ENCODE data around the gene HOMER3. TPM values are rescaled to one million over a fixed set of nuclear protein-coding genes. Genes with fewer than 3 reads are reported as not detected.

The HOMER3 gene
- total and polyA plus RNA-seq, 2 donors (not counting 3 experiments of a cell fraction or from before 2014, with no cell fraction given) = 139 to 184 TPM

GRCh38 chr19:18969931-18970659 lies 29.1 kb upstream of the HOMER3 start:
- intact Hi-C loops (cut with micrococcal nuclease) (loop anchor here (2.0 to 5.0 kb wide), 2 partner anchors 17 to 73 kb away; partner anchors contain the start of gene CERS1), dilution Hi-C loops (cut with MboI; ENCODE audit: extremely low pct_ligation_motif_present, low sequenced_read_pairs) (no loop called here)
- Histone ChIP-seq H3K27me3 (ENCODE audit: control insufficient read depth in 2 of 2, insufficient read depth in 2 of 2, low read length in 2 of 2) (no peaks in the 10 kb centered on the region), H3K4me1 (ENCODE audit: control insufficient read depth, extremely low read depth, insufficient read depth, low read length) (peaks cover 34% of the 10 kb centered on the region), H3K4me2 (ENCODE audit: insufficient read depth, low read length) (peak overlapping the region; percentile 44), H2AFZ (ENCODE audit: low read depth, low read length) (peak overlapping the region; percentile 35), H3K79me2 (ENCODE audit: control insufficient read depth, insufficient read depth, low read length) (no peaks in the 10 kb centered on the region), H3K27ac (ENCODE audit: insufficient read depth, low read depth, low read length) (peak overlapping the region; percentile 91), H3K9me3 (replicated peaks; ENCODE audit: control insufficient read depth, insufficient read depth, low read length) (no peaks in the 10 kb centered on the region), H3K4me3 (replicated peaks in 1 of 3; ENCODE audit: insufficient read depth in 1 of 3, low read depth in 1 of 3, low read length in 3 of 3) (no peak overlapping the region), H3K9ac (replicated peaks; ENCODE audit: extremely low read depth, insufficient read depth, low read length) (peak overlapping the region; percentile 61), H3K36me3 (ENCODE audit: control insufficient read depth in 2 of 2, extremely low read depth in 1 of 2, insufficient read depth in 2 of 2, low read length in 2 of 2) (no peaks in the 10 kb centered on the region), H4K20me1 (replicated peaks; ENCODE audit: control insufficient read depth, extremely low read depth, insufficient read depth, low read length) (no peaks in the 10 kb centered on the region), H3K9me1 (replicated peaks; ENCODE audit: control insufficient read depth, extremely low read depth, insufficient read depth, low read length) (no peaks in the 10 kb centered on the region)
- POLR2A ChIA-PET = no interaction called here
- DNase-seq (ENCODE audit: low read depth, low spot score) (no peak), FAIRE-seq (no peak)
- CTCF ChIA-PET = interaction anchor here (1.6 kb wide), 1 partner anchor 17 kb away, joined by 7 read pairs; no protein-coding TSS in a partner anchor
- BruUV-seq (replicated peaks) = TSS peak; percentile 89
- no peak for TF ChIP-seq POLR2A (IDR thresholded peaks at IDR 0.05; ENCODE audit: low read depth, low read length)
- no peak for TF ChIP-seq JUN (IDR thresholded peaks at IDR 0.05; ENCODE audit: borderline replicate concordance, insufficient read depth, insufficient read length, low read depth)
- no peak for TF ChIP-seq FOS (IDR thresholded peaks at IDR 0.05; ENCODE audit: borderline replicate concordance, insufficient read depth, low read length)
- no peak for TF ChIP-seq MYC (IDR thresholded peaks at IDR 0.05; ENCODE audit: low read depth, low read length)
- no peak for TF ChIP-seq MAX (IDR thresholded peaks at IDR 0.05; ENCODE audit: insufficient read depth, insufficient read length)
- TF ChIP-seq POLR2AphosphoS5 (IDR thresholded peaks at IDR 0.05; ENCODE audit: insufficient read depth, low read depth, low read length) = no peak
- TF ChIP-seq CTCF (IDR thresholded peaks at IDR 0.05; ENCODE audit: extremely low read depth in 1 of 2, insufficient read depth in 1 of 2, low read depth in 1 of 2, low read length in 2 of 2) = no peak
- TF ChIP-seq GATA2 (IDR thresholded peaks at IDR 0.05; ENCODE audit: insufficient read depth, insufficient read length, low read depth, low read length) = no peak
- TF ChIP-seq EZH2 (IDR thresholded peaks at IDR 0.05; ENCODE audit: borderline replicate concordance, low read depth, low read length, severe bottlenecking) = no peak

All from endothelial cell of umbilical vein (primary cell).